Stimulated activated naive CD4-positive, alpha-beta T cell treated with Interleukin-2 at 50 U/mL for 16 hours (primary cell): ENCODE data around the gene PHF2.
A peak's percentile ranks its signal among the peaks of the same experiment; 100 is the strongest.

Experiments
- DNase-seq: peaks from one replicate; lab custom pipeline; 2025; lab: John Stamatoyannopoulos, UW

The PHF2 gene

GRCh38 chr9:93678199-93679019, 102.0 kb downstream of the PHF2 start:
- no peak for DNase-seq

GRCh38 chr9:93679536-93680442, 103.4 kb downstream of the PHF2 start:
- DNase-seq = no peak

GRCh38 chr9:93680443-93681268, 104.3 kb downstream of the PHF2 start:
- DNase-seq = no peak

- DNase-seq = no peak
Measured at GRCh38 chr9:93681269-93682154, 105.1 kb downstream of the PHF2 start.

GRCh38 chr9:93682155-93682968, 106.0 kb downstream of the PHF2 start:
- peak; percentile 34 for DNase-seq

GRCh38 chr9:93683331-93684134, 107.1 kb downstream of the PHF2 start:
- DNase-seq = no peak

- DNase-seq = no peak
Measured at GRCh38 chr9:93684161-93684765, 107.9 kb downstream of the PHF2 start.

GRCh38 chr9:93684806-93685543, 108.6 kb downstream of the PHF2 start:
- DNase-seq = no peak

- no peak for DNase-seq
Measured at GRCh38 chr9:93686127-93686879, 109.9 kb downstream of the PHF2 start.

GRCh38 chr9:93686880-93687236, 110.5 kb downstream of the PHF2 start:
- DNase-seq = no peak

- DNase-seq = no peak
Measured at GRCh38 chr9:93690618-93691017, 114.2 kb downstream of the PHF2 start.

GRCh38 chr9:93693129-93693528, 116.7 kb downstream of the PHF2 start:
- DNase-seq = no peak

- DNase-seq = no peak
Measured at GRCh38 chr9:93697352-93698139, 121.2 kb downstream of the PHF2 start.

- no peak for DNase-seq
Measured at GRCh38 chr9:93698140-93698908, 121.9 kb downstream of the PHF2 start.

- DNase-seq = no peak
Measured at GRCh38 chr9:93699650-93700049, 123.3 kb downstream of the PHF2 start.
